LNCAP (cell line): ENCODE data around the gene RBM15.

Experiments
- CTCF ChIP-seq: fragments of 450-650 bp; IDR thresholded peaks from 2 replicates; pipeline ENCODE4 v1.5.1; 2017; ENCODE audit warnings: mild to moderate bottlenecking

Gene RBM15

GRCh38 chr1:110356379-110356778 lies 17.2 kb downstream of the RBM15 start:
- no peak for TF ChIP-seq CTCF

GRCh38 chr1:110360431-110360830 lies 21.3 kb downstream of the RBM15 start:
- TF ChIP-seq CTCF, result no peak

DNA sequence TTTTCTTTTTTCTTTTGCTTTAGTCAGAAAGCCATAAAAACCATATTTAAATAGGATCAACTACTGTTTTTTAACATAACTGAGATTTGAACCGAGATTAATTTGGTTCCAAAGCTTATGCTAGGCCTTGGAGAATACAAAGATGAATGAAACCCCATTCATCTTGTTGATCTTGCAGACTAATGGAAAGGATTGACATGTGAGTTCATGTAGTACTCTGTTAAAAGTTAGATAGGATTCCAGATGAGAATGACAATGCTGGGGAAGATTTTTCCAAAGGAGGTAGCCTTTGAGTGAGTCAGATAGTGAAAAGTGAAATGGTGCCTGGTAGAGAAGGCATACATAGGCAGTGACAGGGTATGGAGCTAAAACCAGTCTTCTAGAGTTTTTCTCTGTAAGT lies 22.7 kb downstream of the RBM15 start:
- TF ChIP-seq CTCF, result no peak

DNA sequence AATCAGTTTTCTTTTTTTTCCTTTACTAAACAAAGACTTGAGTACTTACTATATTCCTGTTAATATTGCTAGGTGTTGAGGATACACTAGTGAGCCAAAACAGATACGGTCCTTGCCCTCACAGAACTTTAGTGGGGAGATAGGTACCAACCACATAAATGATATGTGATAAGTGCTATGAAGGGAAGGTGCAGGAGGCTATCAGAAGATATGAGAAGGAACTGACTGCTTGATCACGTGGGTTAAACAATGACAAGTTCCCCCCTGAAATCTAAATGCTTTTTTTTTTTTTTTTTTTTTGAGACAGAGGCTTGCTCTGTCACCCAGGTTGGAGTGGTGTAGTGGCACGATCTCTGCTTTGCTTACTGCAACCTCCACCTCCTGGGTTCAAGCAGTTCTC lies 25.0 kb downstream of the RBM15 start:
- TF ChIP-seq CTCF, result no peak

DNA sequence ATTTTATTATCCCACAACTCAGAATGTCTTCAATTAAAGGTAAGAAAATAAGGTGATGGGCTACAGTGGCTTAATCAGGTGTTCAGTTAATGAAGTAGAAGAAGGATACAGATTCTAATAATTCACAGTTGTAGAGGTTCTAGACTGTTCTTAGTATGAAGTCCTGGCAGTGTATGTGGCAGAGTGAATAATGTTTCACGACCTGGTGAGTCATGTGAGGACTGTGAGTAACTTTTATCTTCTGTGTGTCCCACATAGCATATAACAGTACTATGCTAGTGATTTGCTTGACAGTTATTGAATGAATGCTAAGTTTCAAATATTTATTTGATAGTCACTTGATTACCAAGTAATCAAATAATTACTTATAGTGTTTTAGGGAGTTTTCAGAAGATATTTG lies 31.6 kb downstream of the RBM15 start:
- TF ChIP-seq CTCF, result no peak

GRCh38 chr1:110375490-110375889 lies 36.3 kb downstream of the RBM15 start:
- TF ChIP-seq CTCF, result no peak

- TF ChIP-seq CTCF, result no peak
Measured at GRCh38 chr1:110380672-110381283, 41.6 kb downstream of the RBM15 start.
